Thyroid gland (tissue), 4 donors: ENCODE measurements around the gene WNK2. TPM values are rescaled to one million over a fixed set of nuclear protein-coding genes. Genes with fewer than 3 reads are reported as not detected.

Experiments
- DNase-seq, 2 donors: peaks; one replicate each; pipeline ENCODE4 v3.0.0-alpha.2; 2019
- H3K27ac ChIP-seq, 3 donors: fragments of 200-600 bp; sonication (generic); 1 replicate in 2 of 3; 2 replicates in 1 of 3; pipeline ENCODE4 v1.5.1; 2016 to 2019; ENCODE audit warnings: mild to moderate bottlenecking in 1 of 3, moderate library complexity in 1 of 3
- H3K27me3 ChIP-seq: fragments of 200-600 bp; sonication (generic); one replicate; pipeline ENCODE4 v1.5.1; 2019
- H3K36me3 ChIP-seq, 2 donors: fragments of 200-600 bp; sonication (generic); one replicate each; pipeline ENCODE4 v1.5.1; 2016 to 2019
- H3K4me1 ChIP-seq, 2 donors: fragments of 200-600 bp; sonication (generic); one replicate each; pipeline ENCODE4 v1.5.1; 2017 to 2019
- H3K4me3 ChIP-seq, 3 donors: fragments of 200-600 bp; sonication (generic); replicated peaks in 1 of 3; 1 replicate in 2 of 3; 2 replicates in 1 of 3; pipeline ENCODE4 v1.5.1; 2016; ENCODE audit warnings: mild to moderate bottlenecking in 1 of 3
- H3K9me3 ChIP-seq: fragments of 200-600 bp; sonication (generic); one replicate; pipeline ENCODE4 v1.5.1; 2017
- CTCF ChIP-seq, 6 experiments: fragments of 200-600 bp in 3 of 6; fragments of 450-650 bp in 3 of 6; sonication (generic) in 3 of 6; IDR thresholded peaks; one replicate each; pipeline ENCODE4 v1.5.1; 2016 to 2019; ENCODE audit warnings: antibody characterized with exemption in 6 of 6, mild to moderate bottlenecking in 2 of 6, inconsistent platforms in 1 of 6, moderate library complexity in 1 of 6
- POLR2A ChIP-seq, 2 donors: fragments of 450-650 bp; IDR thresholded peaks; one replicate each; pipeline ENCODE4 v1.6.1; 2017; ENCODE audit warnings: antibody characterized with exemption in 2 of 2, mild to moderate bottlenecking in 2 of 2, moderate library complexity in 1 of 2
- WGBS, 2 donors: methylation state at CpG; one replicate each; pipeline ENCODE4 v1.1.5; 2017; 5-methylcytosine and 5-hydroxymethylcytosine counted together
- intact Hi-C: fragments of 100-400 bp; cut with DNase I; formaldehyde crosslinking; loops from one replicate; pipeline ENCODE4 v1.15.1; 2023
- total RNA-seq, 4 donors: library from RNA; depleted of rRNA; stranded (reverse); fragments of >200 nt; gene quantifications; one replicate each; pipeline ENCODE4 v1.2.3, GENCODE V29; 2016

Gene WNK2
- total RNA-seq, 4 donors from 2014 or later: 0.94 to 8.5 (median 8.1) TPM

- Histone ChIP-seq H3K27ac (no peak overlapping the region), H3K27me3 (no peaks in the 10 kb centered on the region), H3K9me3 (no peaks in the 10 kb centered on the region), H3K4me1 (peaks cover 9 to 13% of the 10 kb centered on the region in 2 donors), H3K4me3 (no peak overlapping the region), H3K36me3 (no peaks in the 10 kb centered on the region)
- TF ChIP-seq CTCF (IDR thresholded peaks at IDR 0.05): no peak
- TF ChIP-seq POLR2A (IDR thresholded peaks at IDR 0.05): no peak
- no peak for DNase-seq
- 93 to 95% methylated on average over 3 of the region's 3 CpGs for WGBS, 2 donors
- intact Hi-C loops: no loop called here
Measured at GRCh38 chr9:93270976-93271375, 87.0 kb downstream of the WNK2 start.

- Histone ChIP-seq H3K36me3 (no peaks in the 10 kb centered on the region), H3K27me3 (no peaks in the 10 kb centered on the region), H3K9me3 (no peaks in the 10 kb centered on the region), H3K27ac (no peak overlapping the region), H3K4me1 (no peaks in the 10 kb centered on the region), H3K4me3 (no peak overlapping the region)
- no peak for DNase-seq
- no peak for TF ChIP-seq CTCF (IDR thresholded peaks at IDR 0.05)
- 92 to 93% methylated on average over 5 of the region's 5 CpGs for WGBS, 2 donors
- intact Hi-C loops: no loop called here
Measured at GRCh38 chr9:93276973-93277372, 93.0 kb downstream of the WNK2 start.

- TF ChIP-seq POLR2A (IDR thresholded peaks at IDR 0.05): no peak
- TF ChIP-seq CTCF (IDR thresholded peaks at IDR 0.05): no peak
- no peaks in the 10 kb centered on the region for H3K4me1 ChIP-seq
Measured at GRCh38 chr9:93278144-93278543, 94.2 kb downstream of the WNK2 start.

GRCh38 chr9:93280661-93281259 lies 96.8 kb downstream of the WNK2 start:
- DNase-seq: no peak
- no peaks in the 10 kb centered on the region for H3K9me3 ChIP-seq
- TF ChIP-seq POLR2A (IDR thresholded peaks at IDR 0.05) (no peak), CTCF (IDR thresholded peaks at IDR 0.05) (no peak)
- H3K27me3 ChIP-seq: no peaks in the 10 kb centered on the region
- intact Hi-C loops: no loop called here
- H3K4me3 ChIP-seq: no peak overlapping the region
- H3K4me1 ChIP-seq: peaks cover 0 to 2% of the 10 kb centered on the region in 2 donors
- no peak overlapping the region for H3K27ac ChIP-seq
- H3K36me3 ChIP-seq: no peaks in the 10 kb centered on the region
- WGBS, 2 donors: 91 to 94% methylated on average over 1 of the region's 1 CpG

More at GRCh38 chr9:93278144-93278543, 94.2 kb downstream of the WNK2 start:
- H3K9me3 ChIP-seq: no peaks in the 10 kb centered on the region
- DNase-seq: no peak
- no peak overlapping the region for H3K27ac ChIP-seq
- H3K4me3 ChIP-seq: no peak overlapping the region
- intact Hi-C loops: no loop called here
- no peaks in the 10 kb centered on the region for H3K36me3 ChIP-seq
- WGBS, 2 donors: 80 to 91% methylated on average over 7 of the region's 7 CpGs
- no peaks in the 10 kb centered on the region for H3K27me3 ChIP-seq

GRCh38 chr9:93286252-93287188 lies 102.6 kb downstream of the WNK2 start:
- no peak overlapping the region for H3K4me3 ChIP-seq
- no peak overlapping the region for H3K27ac ChIP-seq
- no peaks in the 10 kb centered on the region for H3K27me3 ChIP-seq
- intact Hi-C loops: no loop called here
- H3K36me3 ChIP-seq: no peaks in the 10 kb centered on the region
- DNase-seq: no peak
- TF ChIP-seq CTCF (IDR thresholded peaks at IDR 0.05) (no peak), POLR2A (IDR thresholded peaks at IDR 0.05) (no peak)
- H3K4me1 ChIP-seq: peaks cover 3 to 9% of the 10 kb centered on the region in 2 donors
- no peaks in the 10 kb centered on the region for H3K9me3 ChIP-seq
- WGBS, 2 donors: 44 to 48% methylated on average over 6 of the region's 6 CpGs
